Uterus (tissue), 4 donors: ENCODE measurements around the gene WDR33. TPM values are rescaled to one million over a fixed set of nuclear protein-coding genes. Genes with fewer than 3 reads are reported as not detected.

Source experiments
- DNase-seq, 2 donors: peaks; one replicate each; pipeline ENCODE4 v3.0.0-alpha.2; 2019 to 2020
- H3K27ac ChIP-seq, 2 donors: fragments of 200-600 bp; sonication (generic); 1 replicate in 1 of 2; 2 replicates in 1 of 2; pipeline ENCODE4 v1.5.1; 2016 to 2018
- H3K27me3 ChIP-seq, 2 donors: fragments of 200-600 bp; sonication (generic); one replicate each; pipeline ENCODE4 v1.5.1; 2018 to 2019; ENCODE audit warnings: control low read depth in 1 of 2
- H3K36me3 ChIP-seq, 2 donors: fragments of 200-600 bp; sonication (generic); one replicate each; pipeline ENCODE4 v1.5.1; 2019; ENCODE audit warnings: control low read depth in 1 of 2
- H3K4me1 ChIP-seq, 2 donors: fragments of 200-600 bp; sonication (generic); one replicate each; pipeline ENCODE4 v1.5.1; 2018 to 2019; ENCODE audit warnings: control low read depth in 1 of 2
- H3K4me3 ChIP-seq, 2 donors: fragments of 200-600 bp; sonication (generic); 1 replicate in 1 of 2; 2 replicates in 1 of 2; pipeline ENCODE4 v1.5.1; 2018 to 2019; ENCODE audit warnings: mild to moderate bottlenecking in 1 of 2
- H3K9me3 ChIP-seq, 2 donors: fragments of 200-600 bp; sonication (generic); one replicate each; pipeline ENCODE4 v1.5.1; 2019; ENCODE audit warnings: control low read depth in 1 of 2
- CTCF ChIP-seq, 4 experiments: fragments of 200-600 bp in 2 of 4; fragments of 450-650 bp in 2 of 4; sonication (generic) in 2 of 4; IDR thresholded peaks; one replicate each; pipeline ENCODE4 v1.5.1; 2016 to 2019; ENCODE audit warnings: antibody characterized with exemption in 4 of 4, mild to moderate bottlenecking in 2 of 4, moderate library complexity in 1 of 4
- POLR2A ChIP-seq, 2 donors: fragments of 450-650 bp; IDR thresholded peaks; one replicate each; pipeline ENCODE4 v1.6.1; 2016; ENCODE audit warnings: antibody characterized with exemption in 2 of 2, mild to moderate bottlenecking in 1 of 2, moderate library complexity in 1 of 2
- intact Hi-C: fragments of 100-400 bp; cut with DNase I; formaldehyde crosslinking; loops from one replicate; pipeline ENCODE4 v1.15.1; 2023; ENCODE audit warnings: low total_unique reads
- total RNA-seq, 4 donors: library from RNA; depleted of rRNA in 3 of 4; stranded (reverse); fragments of >200 nt in 3 of 4; gene quantifications; one replicate each; pipeline versions ENCODE4 v1.1.0 to v1.2.4, GENCODE V29; 2014 to 2023
- donor health status: DM: yes; HTN: yes; CAD: no.

WDR33 gene
- total RNA-seq, 4 donors from 2014 or later: 27.4 to 98.2 (median 59.7) TPM

DNA sequence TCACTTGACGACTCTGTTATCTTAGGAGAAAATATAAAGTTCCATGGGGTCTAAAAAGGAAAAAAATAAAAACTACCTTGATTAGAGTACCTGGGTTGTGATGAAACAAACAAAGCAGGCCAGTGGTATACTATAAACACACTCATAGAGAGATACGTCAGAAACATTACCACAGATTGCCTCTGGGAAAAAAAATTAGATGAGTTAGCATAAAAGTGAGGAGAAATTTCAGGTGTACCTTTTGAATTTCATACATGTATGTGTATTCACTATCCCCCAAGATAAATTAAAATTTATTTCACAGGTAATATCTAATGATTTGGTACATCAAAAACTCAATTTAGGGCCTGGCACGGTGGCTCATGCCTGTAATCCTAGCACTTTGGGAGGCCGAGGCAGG, 18.2 kb downstream of the WDR33 start:
- no peak for TF ChIP-seq CTCF (IDR thresholded peaks at IDR 0.05)
- no peak overlapping the region for H3K4me3 ChIP-seq
- peaks cover 0 to 6% of the 10 kb centered on the region in 2 donors for H3K4me1 ChIP-seq

DNA sequence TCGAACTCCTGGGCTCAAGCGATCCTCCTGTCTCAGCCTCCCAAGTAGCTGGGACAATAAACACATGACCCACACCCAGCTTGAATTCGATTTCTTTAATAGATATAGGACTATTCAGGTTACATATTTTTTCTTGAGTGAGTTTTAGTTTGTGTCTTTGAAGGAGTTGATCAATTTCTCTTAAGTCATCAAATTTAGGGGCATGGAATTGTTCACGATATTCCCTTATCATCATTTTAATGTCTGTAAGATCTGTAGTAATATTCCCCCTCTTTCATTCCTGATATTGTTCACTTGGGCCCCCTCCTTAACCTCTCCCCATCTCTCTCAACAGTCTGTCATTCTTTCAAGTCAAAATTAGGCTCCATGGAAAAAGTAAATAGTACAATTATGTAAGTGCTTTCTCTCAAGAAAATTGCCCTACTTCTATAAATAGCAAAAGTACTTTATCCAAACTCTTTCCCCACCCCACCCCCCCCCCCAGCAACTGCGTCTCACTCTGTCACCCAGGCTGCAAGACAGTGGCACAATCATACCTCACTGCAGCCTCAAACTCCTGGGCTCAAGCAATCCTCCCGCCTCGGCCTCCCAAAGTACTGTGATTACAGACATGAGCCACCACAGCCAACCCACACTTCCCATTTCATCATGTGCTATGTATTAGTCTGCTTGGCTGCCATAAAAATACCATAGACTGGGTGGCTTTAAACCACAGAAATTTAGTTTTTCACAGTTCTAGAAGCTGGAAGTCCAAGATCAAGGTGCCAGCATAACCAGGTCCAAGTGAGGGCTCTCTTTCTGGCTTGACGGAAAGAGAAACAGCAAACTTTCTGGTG, 20.1 kb downstream of the WDR33 start:
- Histone ChIP-seq H3K4me3 (no peak overlapping the region), H3K36me3 (no peaks in the 10 kb centered on the region), H3K27ac (no peak overlapping the region), H3K4me1 (no peaks in the 10 kb centered on the region), H3K9me3 (no peaks in the 10 kb centered on the region), H3K27me3 (no peaks in the 10 kb centered on the region)
- intact Hi-C loops: no loop called here
- no peak for DNase-seq
- no peak for TF ChIP-seq CTCF (IDR thresholded peaks at IDR 0.05)
- TF ChIP-seq POLR2A (IDR thresholded peaks at IDR 0.05): no peak

More for the DNA sequence above, 18.2 kb downstream of the WDR33 start:
- no peak for DNase-seq
- Histone ChIP-seq H3K27me3 (no peaks in the 10 kb centered on the region), H3K9me3 (no peaks in the 10 kb centered on the region), H3K27ac (no peak overlapping the region), H3K36me3 (no peaks in the 10 kb centered on the region)
- intact Hi-C loops: no loop called here

DNA sequence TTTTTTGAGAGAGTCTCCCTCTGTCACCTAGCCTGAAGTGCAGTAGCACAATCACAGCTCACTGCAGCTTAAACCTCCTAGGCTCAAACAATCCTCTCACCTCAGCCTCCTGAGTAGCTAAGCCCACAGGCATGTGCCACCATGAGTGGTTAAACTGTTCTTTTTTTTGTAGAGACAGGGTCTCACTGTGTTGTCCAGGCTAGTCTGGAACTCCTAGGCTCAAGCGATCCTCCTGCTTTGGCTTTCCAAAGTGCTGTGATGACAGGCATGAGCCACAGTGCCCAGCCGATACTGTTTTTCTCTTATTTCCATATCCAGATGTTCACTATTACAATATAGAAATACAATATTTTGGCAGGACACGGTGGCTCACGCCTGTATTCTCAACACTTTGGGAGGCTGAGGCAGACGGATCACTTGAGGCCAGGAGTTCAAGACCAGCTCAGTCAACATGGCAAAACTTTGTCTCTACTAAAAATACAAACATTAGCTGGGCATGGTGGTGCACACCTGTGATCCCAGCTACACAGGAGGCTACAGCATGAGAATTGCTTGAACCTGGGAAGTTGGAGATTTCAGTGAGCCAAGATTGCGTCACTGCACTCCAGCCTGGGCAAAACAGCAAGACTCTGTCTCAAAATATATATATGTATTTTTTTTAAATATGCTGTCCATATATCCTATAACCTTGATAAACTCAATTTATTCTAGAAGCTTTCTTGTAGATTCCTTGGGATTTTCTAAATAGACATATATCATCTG, 24.7 kb downstream of the WDR33 start:
- DNase-seq: no peak
- no peaks in the 10 kb centered on the region for H3K27me3 ChIP-seq
- H3K9me3 ChIP-seq: no peaks in the 10 kb centered on the region
- H3K4me3 ChIP-seq: no peak overlapping the region
- peaks cover 0 to 5% of the 10 kb centered on the region in 2 donors for H3K4me1 ChIP-seq
- intact Hi-C loops: no loop called here
- no peak for TF ChIP-seq CTCF (IDR thresholded peaks at IDR 0.05)
- TF ChIP-seq POLR2A (IDR thresholded peaks at IDR 0.05): no peak
- H3K36me3 ChIP-seq: no peaks in the 10 kb centered on the region
- no peak overlapping the region for H3K27ac ChIP-seq

DNA sequence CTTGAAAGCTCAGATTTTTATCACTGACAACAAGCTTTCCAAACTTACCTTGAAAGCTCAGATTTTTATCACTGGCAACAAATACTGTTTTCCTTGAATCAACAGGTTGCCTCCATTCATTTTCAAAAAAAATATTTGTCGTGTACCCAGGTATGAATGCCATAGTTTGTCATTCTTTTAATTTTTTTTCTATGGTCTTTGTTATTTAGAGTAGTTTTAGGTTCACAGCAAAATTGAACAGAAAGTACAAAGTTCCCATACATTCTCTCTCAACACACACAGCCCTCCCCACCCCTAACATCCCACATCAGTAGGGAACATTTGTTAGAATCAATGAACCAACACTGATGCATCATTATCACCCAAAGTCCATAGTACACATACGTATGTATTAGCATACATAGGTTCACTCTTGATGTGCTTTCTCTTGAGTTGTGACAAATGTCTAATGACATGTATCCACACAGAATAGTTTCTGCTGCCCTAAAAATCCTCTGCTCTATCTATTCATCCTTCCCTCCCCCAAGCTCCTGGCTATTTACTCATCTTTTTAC, 25.9 kb downstream of the WDR33 start:
- Histone ChIP-seq H3K4me3 (no peak overlapping the region), H3K36me3 (no peaks in the 10 kb centered on the region), H3K27me3 (no peaks in the 10 kb centered on the region), H3K4me1 (peaks cover 0 to 5% of the 10 kb centered on the region in 2 donors), H3K9me3 (no peaks in the 10 kb centered on the region), H3K27ac (no peak overlapping the region)
- TF ChIP-seq POLR2A (IDR thresholded peaks at IDR 0.05) (no peak), CTCF (IDR thresholded peaks at IDR 0.05) (no peak)
- intact Hi-C loops: no loop called here
- DNase-seq: no peak

DNA sequence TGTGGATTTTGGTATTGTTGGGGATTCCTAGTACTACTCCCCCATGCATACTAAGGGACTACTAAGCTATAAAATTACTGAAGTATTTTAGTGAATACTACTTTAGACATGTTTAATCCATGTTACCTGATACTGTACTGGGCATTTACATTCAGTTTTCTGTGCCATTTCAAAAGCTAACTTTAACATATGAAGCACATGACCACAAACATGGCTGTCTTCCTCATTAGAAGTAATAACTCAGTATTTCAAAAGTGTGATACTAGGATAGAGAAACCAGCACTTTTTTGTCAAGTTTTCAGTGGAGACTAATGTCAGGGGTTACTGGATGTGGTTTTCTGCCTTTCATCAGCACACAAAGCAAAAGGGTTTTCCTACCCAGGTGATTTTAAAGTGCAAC, 27.9 kb downstream of the WDR33 start:
- Histone ChIP-seq H3K4me1 (peaks cover 0 to 5% of the 10 kb centered on the region in 2 donors), H3K36me3 (no peaks in the 10 kb centered on the region), H3K9me3 (no peaks in the 10 kb centered on the region), H3K27ac (no peak overlapping the region), H3K4me3 (no peak overlapping the region), H3K27me3 (no peaks in the 10 kb centered on the region)
- no peak for TF ChIP-seq CTCF (IDR thresholded peaks at IDR 0.05)
- intact Hi-C loops: no loop called here
- DNase-seq: no peak
